ENCODE measurements around the gene OXTR. TPM values are rescaled to one million over a fixed set of nuclear protein-coding genes. Genes with fewer than 3 reads are reported as not detected.

Gene OXTR
- total RNA-seq, 1 donor, result 2.5 TPM

DNA sequence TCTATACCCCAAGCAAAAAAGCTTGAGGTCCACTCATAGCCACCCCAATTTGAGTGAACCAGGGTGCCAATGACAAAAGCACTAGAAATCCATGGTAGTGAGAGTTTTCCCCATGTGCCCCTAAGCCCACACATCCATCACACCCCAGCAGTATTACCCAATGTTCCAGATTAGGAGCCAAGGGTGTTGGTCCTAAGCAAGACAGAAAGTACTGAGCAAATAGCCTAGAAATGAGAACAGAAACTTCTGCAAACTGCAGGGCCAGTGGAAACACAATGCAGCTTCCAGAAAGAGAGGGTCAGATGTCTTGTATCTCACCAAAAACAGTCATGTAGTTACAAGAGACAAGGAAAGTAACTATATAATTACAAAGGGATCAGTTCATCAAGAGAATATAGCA is 10.9 kb upstream of the OXTR start:
- DNase-seq (ENCODE audit: insufficient read length, low spot score, missing footprints), result no peak
- Histone ChIP-seq H3K36me3 (ENCODE audit: insufficient read depth, low read length) (no peaks in the 10 kb centered on the region), H3K79me2 (ENCODE audit: insufficient read depth, low read length) (no peaks in the 10 kb centered on the region), H3K4me3 (ENCODE audit: insufficient read depth, low read length) (no peak overlapping the region), H3K4me2 (ENCODE audit: insufficient read depth, low read length) (no peak overlapping the region), H3K27me3 (ENCODE audit: insufficient read depth, low read length) (peaks cover 4% of the 10 kb centered on the region), H3K4me1 (ENCODE audit: insufficient read depth, low read length) (peaks cover 20% of the 10 kb centered on the region), H3K9me3 (ENCODE audit: low read depth, low read length) (no peaks in the 10 kb centered on the region), H2AFZ (ENCODE audit: low read length) (no peak overlapping the region), H3K27ac (ENCODE audit: low read depth, low read length) (no peak overlapping the region), H4K20me1 (ENCODE audit: insufficient read depth, low read length) (no peaks in the 10 kb centered on the region)
- TF ChIP-seq, protein P1, sequence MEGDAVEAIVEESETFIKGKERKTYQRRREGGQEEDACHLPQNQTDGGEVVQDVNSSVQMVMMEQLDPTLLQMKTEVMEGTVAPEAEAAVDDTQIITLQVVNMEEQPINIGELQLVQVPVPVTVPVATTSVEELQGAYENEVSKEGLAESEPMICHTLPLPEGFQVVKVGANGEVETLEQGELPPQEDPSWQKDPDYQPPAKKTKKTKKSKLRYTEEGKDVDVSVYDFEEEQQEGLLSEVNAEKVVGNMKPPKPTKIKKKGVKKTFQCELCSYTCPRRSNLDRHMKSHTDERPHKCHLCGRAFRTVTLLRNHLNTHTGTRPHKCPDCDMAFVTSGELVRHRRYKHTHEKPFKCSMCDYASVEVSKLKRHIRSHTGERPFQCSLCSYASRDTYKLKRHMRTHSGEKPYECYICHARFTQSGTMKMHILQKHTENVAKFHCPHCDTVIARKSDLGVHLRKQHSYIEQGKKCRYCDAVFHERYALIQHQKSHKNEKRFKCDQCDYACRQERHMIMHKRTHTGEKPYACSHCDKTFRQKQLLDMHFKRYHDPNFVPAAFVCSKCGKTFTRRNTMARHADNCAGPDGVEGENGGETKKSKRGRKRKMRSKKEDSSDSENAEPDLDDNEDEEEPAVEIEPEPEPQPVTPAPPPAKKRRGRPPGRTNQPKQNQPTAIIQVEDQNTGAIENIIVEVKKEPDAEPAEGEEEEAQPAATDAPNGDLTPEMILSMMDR (IDR thresholded peaks at IDR 0.05; ENCODE audit: extremely low read depth, low read depth, low read length), result no peak

DNA sequence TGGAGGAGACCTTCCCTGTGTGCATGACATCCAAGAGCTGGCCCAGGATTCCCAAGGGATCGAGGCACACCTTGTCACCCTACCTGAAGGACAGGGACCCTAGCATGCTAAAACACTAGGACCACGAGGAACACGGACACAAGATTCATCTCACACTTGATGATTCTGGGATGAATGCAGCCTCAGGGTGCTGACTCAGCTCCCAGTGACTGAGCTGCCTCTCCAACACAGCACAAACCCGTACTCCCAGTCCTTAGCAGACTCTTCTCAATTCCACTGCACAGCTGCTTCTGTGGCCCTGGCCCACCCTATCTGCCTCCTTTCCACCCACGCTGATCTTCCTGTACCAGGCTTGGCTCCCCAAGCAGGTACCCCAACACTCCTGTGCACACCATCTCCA is 9.1 kb upstream of the OXTR start:
- Histone ChIP-seq H2AFZ (ENCODE audit: low read length) (no peak overlapping the region), H3K4me3 (ENCODE audit: insufficient read depth, low read length) (no peak overlapping the region), H4K20me1 (ENCODE audit: insufficient read depth, low read length) (no peaks in the 10 kb centered on the region), H3K9me3 (ENCODE audit: low read depth, low read length) (no peaks in the 10 kb centered on the region), H3K79me2 (ENCODE audit: insufficient read depth, low read length) (no peaks in the 10 kb centered on the region), H3K27me3 (ENCODE audit: insufficient read depth, low read length) (peaks cover 4% of the 10 kb centered on the region), H3K4me1 (ENCODE audit: insufficient read depth, low read length) (peaks cover 20% of the 10 kb centered on the region), H3K4me2 (ENCODE audit: insufficient read depth, low read length) (no peak overlapping the region), H3K36me3 (ENCODE audit: insufficient read depth, low read length) (no peaks in the 10 kb centered on the region), H3K27ac (ENCODE audit: low read depth, low read length) (no peak overlapping the region)
- TF ChIP-seq, protein P1 (IDR thresholded peaks at IDR 0.05; ENCODE audit: extremely low read depth, low read depth, low read length), result no peak
- no peak for DNase-seq (ENCODE audit: insufficient read length, low spot score, missing footprints)

DNA sequence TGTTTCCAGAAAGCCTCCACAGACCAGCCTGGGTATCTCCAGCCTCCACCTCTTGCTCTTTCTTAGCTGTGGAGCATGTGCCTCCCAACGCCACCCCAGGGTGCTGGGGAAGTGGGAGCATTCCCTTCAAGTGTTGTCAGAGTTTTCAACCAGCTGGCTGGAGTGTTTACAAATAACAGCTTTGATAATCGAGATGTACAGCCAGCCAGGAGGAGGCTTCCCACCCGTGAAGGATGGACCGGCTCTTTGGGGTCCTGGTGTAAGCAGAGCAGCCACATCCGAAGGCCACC is 8.5 kb upstream of the OXTR start:
- Histone ChIP-seq H3K9me3 (ENCODE audit: low read depth, low read length) (no peaks in the 10 kb centered on the region), H3K36me3 (ENCODE audit: insufficient read depth, low read length) (no peaks in the 10 kb centered on the region), H3K4me2 (ENCODE audit: insufficient read depth, low read length) (no peak overlapping the region), H3K4me1 (ENCODE audit: insufficient read depth, low read length) (peaks cover 20% of the 10 kb centered on the region), H4K20me1 (ENCODE audit: insufficient read depth, low read length) (no peaks in the 10 kb centered on the region), H3K79me2 (ENCODE audit: insufficient read depth, low read length) (no peaks in the 10 kb centered on the region), H3K27me3 (ENCODE audit: insufficient read depth, low read length) (peaks cover 4% of the 10 kb centered on the region), H3K27ac (ENCODE audit: low read depth, low read length) (no peak overlapping the region), H2AFZ (ENCODE audit: low read length) (no peak overlapping the region), H3K4me3 (ENCODE audit: insufficient read depth, low read length) (no peak overlapping the region)
- no peak for DNase-seq (ENCODE audit: insufficient read length, low spot score, missing footprints)
- TF ChIP-seq, protein P1 (IDR thresholded peaks at IDR 0.05; ENCODE audit: extremely low read depth, low read depth, low read length), result no peak

DNA sequence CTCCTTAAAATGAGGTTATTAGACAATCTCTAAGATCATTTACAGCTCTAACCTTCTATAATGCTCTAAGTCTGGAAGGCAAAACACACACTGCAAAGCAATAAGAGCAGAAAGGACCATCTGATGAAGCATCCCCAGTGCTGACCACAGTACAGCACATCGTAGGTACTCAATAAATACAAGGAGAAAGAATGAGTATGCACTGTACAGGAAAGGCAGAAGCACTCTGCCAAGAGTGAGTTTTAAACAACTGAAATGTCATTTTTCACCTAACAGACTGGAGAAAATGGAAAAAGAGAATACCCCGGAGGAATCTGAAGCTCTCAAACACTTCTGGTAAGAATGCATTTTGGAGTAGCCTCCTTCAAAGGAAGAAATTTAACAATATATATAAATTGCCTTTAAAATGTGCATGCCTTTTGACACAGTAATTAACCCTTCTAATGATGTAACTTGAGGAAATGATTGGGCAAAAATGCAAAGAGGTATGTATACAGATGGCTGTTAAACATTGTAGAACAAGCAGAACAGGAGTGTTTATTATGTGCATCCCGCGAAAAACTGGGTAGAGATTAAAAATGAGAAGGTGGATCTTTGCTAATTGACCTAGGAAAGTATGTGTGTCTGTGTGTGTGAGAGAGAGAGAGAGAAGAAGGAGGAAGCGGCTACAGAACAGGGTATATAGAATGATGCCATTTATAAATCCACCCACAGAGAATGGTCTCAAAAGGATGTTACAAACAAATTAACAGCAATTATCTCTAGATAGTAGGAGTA is 8.0 kb upstream of the OXTR start:
- Histone ChIP-seq H2AFZ (ENCODE audit: low read length) (no peak overlapping the region), H3K27ac (ENCODE audit: low read depth, low read length) (peak overlapping the region; percentile 89), H4K20me1 (ENCODE audit: insufficient read depth, low read length) (no peaks in the 10 kb centered on the region), H3K4me2 (ENCODE audit: insufficient read depth, low read length) (peak overlapping the region; percentile 59), H3K79me2 (ENCODE audit: insufficient read depth, low read length) (no peaks in the 10 kb centered on the region), H3K4me3 (ENCODE audit: insufficient read depth, low read length) (no peak overlapping the region), H3K36me3 (ENCODE audit: insufficient read depth, low read length) (no peaks in the 10 kb centered on the region), H3K27me3 (ENCODE audit: insufficient read depth, low read length) (peaks cover 4% of the 10 kb centered on the region), H3K9me3 (ENCODE audit: low read depth, low read length) (no peaks in the 10 kb centered on the region), H3K4me1 (ENCODE audit: insufficient read depth, low read length) (peaks cover 20% of the 10 kb centered on the region)
- DNase-seq (ENCODE audit: insufficient read length, low spot score, missing footprints), result no peak
- TF ChIP-seq, protein P1 (IDR thresholded peaks at IDR 0.05; ENCODE audit: extremely low read depth, low read depth, low read length), result no peak

All from osteoblast (primary cell).